Activated CD4-positive, alpha-beta T cell treated with anti-CD3 and anti-CD28 coated beads, Interleukin-2, amount 10 ng/mL, durations not matched to agents 7 days and 5 days (primary cell): Measurements from ENCODE around the gene LCE3C. TPM values are rescaled to one million over a fixed set of nuclear protein-coding genes. Genes with fewer than 3 reads are reported as not detected.
"Not testable (repeated sequence)": the region's sequence is repeated elsewhere in the genome, so short reads cannot be mapped to it uniquely, and the experiment has no call there.

Experiments used
- CTCF ChIA-PET: fragments of 350-600 bp; sonication (Branson Sonifier 250); formaldehyde crosslinking; loops from one replicate; lab custom pipeline; 2021; ENCODE audit warnings: antibody characterized with exemption; lab: Charles Lee
- POLR2A ChIA-PET: fragments of 350-600 bp; sonication (Branson Sonifier 250); formaldehyde crosslinking; loops from one replicate; lab custom pipeline; 2021; ENCODE audit warnings: antibody characterized with exemption; lab: Charles Lee
- DNase-seq: peaks from one replicate; pipeline ENCODE4 v3.0.0-alpha.2; 2020
- H3K27ac Mint-ChIP-seq: one replicate; pipeline ENCODE4 v1.8.0; 2021; ENCODE audit warnings: mild to moderate bottlenecking, moderate library complexity, mixed read lengths
- H3K27me3 Mint-ChIP-seq: one replicate; pipeline ENCODE4 v1.8.0; 2021; ENCODE audit warnings: mixed read lengths
- H3K36me3 Mint-ChIP-seq: one replicate; pipeline ENCODE4 v1.8.0; 2021; ENCODE audit warnings: low read depth, mixed read lengths
- H3K4me1 Mint-ChIP-seq: one replicate; pipeline ENCODE4 v1.8.0; 2021; ENCODE audit warnings: mixed read lengths
- H3K4me3 Mint-ChIP-seq: one replicate; pipeline ENCODE4 v1.8.0; 2021; ENCODE audit warnings: mild to moderate bottlenecking, moderate library complexity, mixed read lengths
- H3K9me3 Mint-ChIP-seq: one replicate; pipeline ENCODE4 v1.8.0; 2021; ENCODE audit warnings: mixed read lengths
- total RNA-seq, 2 experiments: library from RNA; stranded (reverse); gene quantifications; one replicate each; pipeline ENCODE4 v1.2.3, GENCODE V29; 2021

Gene LCE3C
- total RNA-seq = not detected

GRCh38 chr1:152599934-152600333 is at the start of gene LCE3C:
LCE3C (plus strand) TSS chr1:152600234; CDS start chr1:152600732, 498 bp downstream.
- no peaks in the 10 kb centered on the region for H3K27me3 Mint-ChIP-seq
- no peaks in the 10 kb centered on the region for H3K36me3 Mint-ChIP-seq
- H3K9me3 Mint-ChIP-seq = no peaks in the 10 kb centered on the region
- no peak for DNase-seq
- H3K4me3 Mint-ChIP-seq = no peak within 1 kb of the TSS
- POLR2A ChIA-PET = no interaction called here
- CTCF ChIA-PET = no interaction called here
- H3K27ac Mint-ChIP-seq = no peak within 1 kb of the TSS
- no peaks in the 10 kb centered on the region for H3K4me1 Mint-ChIP-seq

GRCh38 chr1:152565115-152565514 is 34.9 kb upstream of the LCE3C start:
- H3K4me1 Mint-ChIP-seq = peaks cover 3% of the 10 kb centered on the region
- ChIA-PET CTCF (no interaction called here), POLR2A (no interaction called here)
- H3K36me3 Mint-ChIP-seq = no peaks in the 10 kb centered on the region
- H3K27ac Mint-ChIP-seq = no peak overlapping the region
- no peak overlapping the region for H3K4me3 Mint-ChIP-seq
- DNase-seq = no peak
- peaks cover 6% of the 10 kb centered on the region for H3K27me3 Mint-ChIP-seq
- H3K9me3 Mint-ChIP-seq = no peaks in the 10 kb centered on the region

GRCh38 chr1:152565535-152566215 is 34.4 kb upstream of the LCE3C start:
- ChIA-PET CTCF (interaction anchor here (0.6 kb wide), 1 partner anchor 619 kb away, joined by 4 read pairs; no protein-coding TSS in a partner anchor), POLR2A (no interaction called here)
- no peak overlapping the region for H3K27ac Mint-ChIP-seq
- peaks cover 3% of the 10 kb centered on the region for H3K4me1 Mint-ChIP-seq
- H3K9me3 Mint-ChIP-seq = no peaks in the 10 kb centered on the region
- no peak overlapping the region for H3K4me3 Mint-ChIP-seq
- DNase-seq = no peak
- H3K36me3 Mint-ChIP-seq = no peaks in the 10 kb centered on the region
- H3K27me3 Mint-ChIP-seq = peaks cover 6% of the 10 kb centered on the region

- no peak for DNase-seq
- Mint-ChIP-seq H3K36me3 (no peaks in the 10 kb centered on the region), H3K4me1 (peaks cover 3% of the 10 kb centered on the region), H3K27ac (no peak within 1 kb of the TSS), H3K9me3 (peaks cover 3% of the 10 kb centered on the region), H3K4me3 (no peak within 1 kb of the TSS), H3K27me3 (peaks cover 5% of the 10 kb centered on the region)
- ChIA-PET CTCF (no interaction called here), POLR2A (no interaction called here)
Observed at GRCh38 chr1:152566681-152567080, 33.4 kb upstream of the LCE3C start, which contains the start of gene LCE3E. LCE3E (minus strand) TSS chr1:152566780; CDS start chr1:152566208, 572 bp downstream.

- H3K4me3 Mint-ChIP-seq = no peak overlapping the region
- H3K36me3 Mint-ChIP-seq = no peaks in the 10 kb centered on the region
- no peak overlapping the region for H3K27ac Mint-ChIP-seq
- ChIA-PET POLR2A (no interaction called here), CTCF (interaction anchor here (0.6 kb wide), 1 partner anchor 248 kb away, joined by 3 read pairs; no protein-coding TSS in a partner anchor)
- H3K4me1 Mint-ChIP-seq = no peaks in the 10 kb centered on the region
- H3K9me3 Mint-ChIP-seq = no peaks in the 10 kb centered on the region
- peaks cover 22% of the 10 kb centered on the region for H3K27me3 Mint-ChIP-seq
- no peak for DNase-seq
Observed at GRCh38 chr1:152577168-152577567, 22.9 kb upstream of the LCE3C start.

GRCh38 chr1:152579526-152579925 is 20.5 kb upstream of the LCE3C start:
- H3K4me3 Mint-ChIP-seq, DNase-seq, CTCF ChIA-PET, H3K27ac Mint-ChIP-seq, H3K27me3 Mint-ChIP-seq, POLR2A ChIA-PET, H3K9me3 Mint-ChIP-seq, H3K36me3 Mint-ChIP-seq, H3K4me1 Mint-ChIP-seq: not testable (repeated sequence)

GRCh38 chr1:152580433-152580832 is 19.6 kb upstream of the LCE3C start, which contains the start of gene LCE3D:
LCE3D (minus strand) TSS chr1:152580516; CDS start chr1:152579936, 580 bp downstream.
- H3K27me3 Mint-ChIP-seq = peaks cover 5% of the 10 kb centered on the region
- no peak for DNase-seq
- H3K27ac Mint-ChIP-seq = no peak within 1 kb of the TSS
- CTCF ChIA-PET = no interaction called here
- H3K9me3 Mint-ChIP-seq = no peaks in the 10 kb centered on the region
- H3K4me1 Mint-ChIP-seq = no peaks in the 10 kb centered on the region
- POLR2A ChIA-PET = no interaction called here
- no peaks in the 10 kb centered on the region for H3K36me3 Mint-ChIP-seq
- no peak within 1 kb of the TSS for H3K4me3 Mint-ChIP-seq

- Mint-ChIP-seq H3K27ac (no peak overlapping the region), H3K36me3 (no peaks in the 10 kb centered on the region), H3K4me1 (no peaks in the 10 kb centered on the region), H3K27me3 (peaks cover 2% of the 10 kb centered on the region), H3K9me3 (no peaks in the 10 kb centered on the region), H3K4me3 (no peak overlapping the region)
- CTCF ChIA-PET = no interaction called here
- no peak for DNase-seq
- POLR2A ChIA-PET = no interaction called here
Observed at GRCh38 chr1:152582647-152583046, 17.4 kb upstream of the LCE3C start.

- Mint-ChIP-seq H3K27ac (no peak overlapping the region), H3K36me3 (no peaks in the 10 kb centered on the region), H3K9me3 (no peaks in the 10 kb centered on the region), H3K27me3 (no peaks in the 10 kb centered on the region), H3K4me1 (no peaks in the 10 kb centered on the region), H3K4me3 (no peak overlapping the region)
- no peak for DNase-seq
- CTCF ChIA-PET = interaction anchor here (0.7 kb wide), 1 partner anchor 1219 kb away, joined by 4 read pairs; no protein-coding TSS in a partner anchor
- POLR2A ChIA-PET = no interaction called here
Observed at GRCh38 chr1:152585586-152585985, 14.4 kb upstream of the LCE3C start.

- POLR2A ChIA-PET = no interaction called here
- H3K4me3 Mint-ChIP-seq = no peak overlapping the region
- no peaks in the 10 kb centered on the region for H3K9me3 Mint-ChIP-seq
- no peak overlapping the region for H3K27ac Mint-ChIP-seq
- CTCF ChIA-PET = no interaction called here
- no peaks in the 10 kb centered on the region for H3K4me1 Mint-ChIP-seq
- DNase-seq = no peak
- no peaks in the 10 kb centered on the region for H3K27me3 Mint-ChIP-seq
- H3K36me3 Mint-ChIP-seq = no peaks in the 10 kb centered on the region
Observed at GRCh38 chr1:152596986-152597385, 3.0 kb upstream of the LCE3C start.

- H3K9me3 Mint-ChIP-seq = peaks cover 5% of the 10 kb centered on the region
- POLR2A ChIA-PET = no interaction called here
- DNase-seq = no peak
- no peak within 1 kb of the TSS for H3K27ac Mint-ChIP-seq
- CTCF ChIA-PET = no interaction called here
- no peak within 1 kb of the TSS for H3K4me3 Mint-ChIP-seq
- H3K36me3 Mint-ChIP-seq = no peaks in the 10 kb centered on the region
- H3K27me3 Mint-ChIP-seq = no peaks in the 10 kb centered on the region
- H3K4me1 Mint-ChIP-seq = no peaks in the 10 kb centered on the region
Observed at GRCh38 chr1:152613511-152613910, 13.5 kb downstream of the LCE3C start, which contains the start of gene LCE3B. LCE3B (plus strand) TSS chr1:152613811; CDS start chr1:152613811, 0 bp downstream.

GRCh38 chr1:152621993-152622392 is 22.0 kb downstream of the LCE3C start:
- Mint-ChIP-seq H3K27ac (no peak overlapping the region), H3K36me3 (no peaks in the 10 kb centered on the region)

GRCh38 chr1:152622803-152623202 is 22.8 kb downstream of the LCE3C start, which contains the start of gene LCE3A:
LCE3A (minus strand) TSS chr1:152623103; CDS start chr1:152623103, 0 bp downstream.
- no peak within 1 kb of the TSS for H3K27ac Mint-ChIP-seq
- H3K36me3 Mint-ChIP-seq = no peaks in the 10 kb centered on the region
- peaks cover 6% of the 10 kb centered on the region for H3K9me3 Mint-ChIP-seq
- no peak for DNase-seq
- no peak within 1 kb of the TSS for H3K4me3 Mint-ChIP-seq
- H3K27me3 Mint-ChIP-seq = peaks cover 15% of the 10 kb centered on the region
- POLR2A ChIA-PET = no interaction called here
- peaks cover 10% of the 10 kb centered on the region for H3K4me1 Mint-ChIP-seq
- CTCF ChIA-PET = interaction anchor here (1.7 kb wide), 1 partner anchor 17 kb away, joined by 4 read pairs; no protein-coding TSS in a partner anchor

More at GRCh38 chr1:152621993-152622392, 22.0 kb downstream of the LCE3C start:
- no peak for DNase-seq
- Mint-ChIP-seq H3K9me3 (peaks cover 9% of the 10 kb centered on the region), H3K4me1 (peaks cover 10% of the 10 kb centered on the region), H3K4me3 (no peak overlapping the region), H3K27me3 (peaks cover 13% of the 10 kb centered on the region)
- ChIA-PET CTCF (no interaction called here), POLR2A (no interaction called here)
